IMR-90 (cell line): Measurements from ENCODE around the gene PIPOX. TPM values are rescaled to one million over a fixed set of nuclear protein-coding genes. Genes with fewer than 3 reads are reported as not detected.

ENCODE experiments used
- ATAC-seq: fragments of 200-7000 bp; cut with Tn5 transposase; 2 replicates; pipeline ENCODE4 v1.9.1; 2020; ENCODE audit warnings: low read depth, mild to moderate bottlenecking, moderate library complexity
- BruUV-seq: library from RNA; stranded (reverse); fragments of 400-500 nt; replicated peaks from 2 replicates; lab custom pipeline; 2021; lab: Mats Ljungman, UMichigan
- CTCF ChIA-PET: fragments of 300-600 bp; formaldehyde crosslinking; extraction: SDS; loops from one replicate; lab custom pipeline; 2021; ENCODE audit warnings: antibody characterized with exemption; lab: Yijun Ruan, JAX
- POLR2A ChIA-PET: fragments of 300-600 bp; sonication (Branson Sonifier 250); formaldehyde crosslinking; loops from one replicate; lab custom pipeline; 2022; ENCODE audit warnings: antibody characterized with exemption; ENCODE audit not compliant: unreplicated experiment; lab: Charles Lee
- DNase-seq: peaks from one replicate; pipeline ENCODE4 v3.0.0; 2013
- H2AFZ ChIP-seq: replicated peaks from 2 replicates; pipeline ENCODE3; 2013; ENCODE audit warnings: low read length, mild to moderate bottlenecking; ENCODE audit not compliant: poor library complexity
- H2AK5ac ChIP-seq: 2 replicates; pipeline ENCODE4 v1.6.1; 2013; ENCODE audit warnings: low read depth, low read length, inconsistent platforms
- H2AK9ac ChIP-seq: replicated peaks from 2 replicates; pipeline ENCODE3; 2013; ENCODE audit warnings: mild to moderate bottlenecking, low read depth, low read length, moderate library complexity; ENCODE audit not compliant: poor library complexity
- H2BK120ac ChIP-seq: 2 replicates; pipeline ENCODE4 v1.6.1; 2013; ENCODE audit warnings: low read depth, low read length, inconsistent platforms
- H2BK15ac ChIP-seq: 3 replicates; pipeline ENCODE4 v1.6.1; 2013; ENCODE audit warnings: low read depth, low read length, inconsistent platforms
- H2BK20ac ChIP-seq: 2 replicates; pipeline ENCODE4 v1.6.1; 2013; ENCODE audit warnings: low read depth, mild to moderate bottlenecking, inconsistent platforms, low read length, moderate library complexity
- H2BK5ac ChIP-seq: 2 replicates; pipeline ENCODE4 v1.6.1; 2013; ENCODE audit warnings: mild to moderate bottlenecking, low read depth, low read length, inconsistent platforms; ENCODE audit not compliant: poor library complexity, severe bottlenecking
- H3K14ac ChIP-seq: replicated peaks from 2 replicates; pipeline ENCODE4 v1.6.1; 2013; ENCODE audit warnings: low read depth, low read length, inconsistent platforms
- H3K18ac ChIP-seq: 2 replicates; pipeline ENCODE4 v1.6.1; 2013; ENCODE audit warnings: low read depth, low read length, control low read depth
- H3K23ac ChIP-seq: 2 replicates; pipeline ENCODE4 v1.6.1; 2013; ENCODE audit warnings: low read depth, low read length, inconsistent platforms
- H3K27ac ChIP-seq: 2 replicates; pipeline ENCODE4 v1.5.1; 2013; ENCODE audit warnings: mild to moderate bottlenecking, control low read depth, low read length; ENCODE audit not compliant: insufficient read depth
- H3K27me3 ChIP-seq: 2 replicates; pipeline ENCODE4 v1.6.1; 2013; ENCODE audit warnings: low read length; ENCODE audit not compliant: control insufficient read depth, insufficient read depth
- H3K36me3 ChIP-seq: 2 replicates; pipeline ENCODE4 v1.6.1; 2013; ENCODE audit warnings: low read length, mixed read lengths; ENCODE audit not compliant: control insufficient read depth, insufficient read depth
- H3K4ac ChIP-seq: 2 replicates; pipeline ENCODE4 v1.6.1; 2013; ENCODE audit warnings: low read depth, low read length, inconsistent platforms
- H3K4me1 ChIP-seq: 2 replicates; pipeline ENCODE4 v1.6.1; 2013; ENCODE audit warnings: low read length, mixed read lengths; ENCODE audit not compliant: control insufficient read depth, insufficient read depth
- H3K4me2 ChIP-seq: 2 replicates; pipeline ENCODE4 v1.6.1; 2013; ENCODE audit warnings: low read depth, mild to moderate bottlenecking, control low read depth, low read length, moderate library complexity
- H3K4me3 ChIP-seq: 2 replicates; pipeline ENCODE4 v1.5.1; 2013; ENCODE audit warnings: low read depth, mild to moderate bottlenecking, control low read depth, low read length, moderate library complexity; ENCODE audit not compliant: insufficient read depth
- H3K56ac ChIP-seq: 2 replicates; pipeline ENCODE4 v1.6.1; 2013; ENCODE audit warnings: low read length, inconsistent platforms; ENCODE audit not compliant: insufficient read depth; ENCODE audit errors: extremely low read depth
- H3K79me1 ChIP-seq, 2 experiments: 2 replicates each; pipeline ENCODE4 v1.6.1; 2013; ENCODE audit warnings: low read length in 2 of 2, inconsistent platforms in 1 of 2, low read depth in 1 of 2
- H3K9ac ChIP-seq: 2 replicates; pipeline ENCODE4 v1.6.1; 2013; ENCODE audit warnings: low read depth, low read length, control low read depth
- H3K9me1 ChIP-seq: 2 replicates; pipeline ENCODE4 v1.6.1; 2013; ENCODE audit warnings: low read length, inconsistent platforms; ENCODE audit not compliant: insufficient read depth
- H3K9me3 ChIP-seq: 2 replicates; pipeline ENCODE4 v1.6.1; 2013; ENCODE audit warnings: low read length; ENCODE audit not compliant: control insufficient read depth, insufficient read depth
- H4K20me1 ChIP-seq: 2 replicates; pipeline ENCODE4 v1.6.1; 2013; ENCODE audit warnings: low read length, inconsistent platforms; ENCODE audit not compliant: insufficient read depth
- H4K5ac ChIP-seq: 2 replicates; pipeline ENCODE4 v1.6.1; 2013; ENCODE audit warnings: mild to moderate bottlenecking, low read depth, low read length, control low read depth
- H4K8ac ChIP-seq, 2 experiments: 2 replicates each; pipeline ENCODE4 v1.6.1; 2013; ENCODE audit warnings: low read depth in 2 of 2, low read length in 2 of 2, control low read depth in 1 of 2, inconsistent platforms in 1 of 2
- H4K91ac ChIP-seq: 2 replicates; pipeline ENCODE4 v1.6.1; 2013; ENCODE audit warnings: low read depth, low read length, inconsistent platforms; ENCODE audit not compliant: insufficient read depth
- BHLHE40 ChIP-seq: fragments of 150-350 bp; IDR thresholded peaks from 2 replicates; pipeline ENCODE4 v1.6.1; 2016; ENCODE audit warnings: mild to moderate bottlenecking, low read depth, low read length
- CEBPB ChIP-seq: IDR thresholded peaks from 2 replicates; pipeline ENCODE4 v1.6.1; 2012; ENCODE audit warnings: low read depth, low read length, improper control_type of control experiment
- CHD1 ChIP-seq: IDR thresholded peaks from 2 replicates; pipeline ENCODE4 v1.6.1; 2012; ENCODE audit warnings: low read depth, low read length, improper control_type of control experiment
- FOS ChIP-seq: fragments of 150-350 bp; IDR thresholded peaks from 2 replicates; pipeline ENCODE4 v1.6.1; 2016; ENCODE audit warnings: low read depth, low read length
- MAFK ChIP-seq: IDR thresholded peaks from 2 replicates; pipeline ENCODE4 v1.6.1; 2012; ENCODE audit warnings: low read depth, low read length, improper control_type of control experiment
- MAZ ChIP-seq: IDR thresholded peaks from 2 replicates; pipeline ENCODE4 v1.6.1; 2012; ENCODE audit warnings: low read depth, mild to moderate bottlenecking, low read length, improper control_type of control experiment, moderate library complexity, borderline replicate concordance
- MXI1 ChIP-seq: IDR thresholded peaks from 2 replicates; pipeline ENCODE4 v1.6.1; 2012; ENCODE audit warnings: low read depth, mild to moderate bottlenecking, low read length, moderate library complexity, borderline replicate concordance
- NFE2L2 ChIP-seq: fragments of 150-350 bp; IDR thresholded peaks from 2 replicates; pipeline ENCODE4 v1.6.1; 2016; ENCODE audit warnings: low read depth, mild to moderate bottlenecking, low read length
- POLR2A ChIP-seq: IDR thresholded peaks from 2 replicates; pipeline ENCODE4 v1.6.1; 2012; ENCODE audit warnings: mild to moderate bottlenecking, low read depth, low read length
- RAD21 ChIP-seq: IDR thresholded peaks from 2 replicates; pipeline ENCODE4 v1.6.1; 2012; ENCODE audit warnings: low read length, improper control_type of control experiment
- RFX5 ChIP-seq: IDR thresholded peaks from 2 replicates; pipeline ENCODE4 v1.8.0; 2012; ENCODE audit warnings: low read depth, mild to moderate bottlenecking, low read length, moderate library complexity
- SMC3 ChIP-seq: fragments of 150-350 bp; IDR thresholded peaks from 2 replicates; pipeline ENCODE4 v1.6.1; 2016; ENCODE audit warnings: low read depth, mild to moderate bottlenecking, antibody characterized with exemption, low read length, moderate library complexity
- WGBS, 2 experiments: methylation state at CpG; one replicate each; pipeline versions ENCODE4 v1.1.5 to v1.1.7; 2013; ENCODE audit warnings: missing lambda C conversion rate in 2 of 2; ENCODE audit not compliant: insufficient read length in 1 of 2; ENCODE audit errors: extremely low coverage in 2 of 2; 5-methylcytosine and 5-hydroxymethylcytosine counted together
- dilution Hi-C: fragments of 300-500 bp; cut with HindIII; formaldehyde crosslinking; loops from one replicate; pipeline ENCODE4 v1.14.3; 2018; ENCODE audit warnings: low sequenced_read_pairs; ENCODE audit not compliant: unreplicated experiment
- in situ Hi-C: fragments of 300-500 bp; cut with MboI; formaldehyde crosslinking; loops from 3 replicates; pipeline ENCODE4 v1.14.3; 2019; ENCODE audit warnings: low sequenced_read_pairs, inconsistent platforms, mixed read lengths
- intact Hi-C: fragments of 100-400 bp; cut with micrococcal nuclease; formaldehyde crosslinking; loops from 2 replicates; pipeline ENCODE4 v1.10.0; 2022
- polyA plus RNA-seq, 3 experiments: library from polyadenylated mRNA; depleted of rRNA; stranded (reverse); fragments of >200 nt; gene quantifications; 2 replicates each; pipeline ENCODE4 v1.2.3, GENCODE V29; 2012; ENCODE audit warnings: low replicate concordance in 1 of 3
- total RNA-seq: library from RNA; depleted of rRNA; stranded (reverse); fragments of >200 nt; gene quantifications from 2 replicates; pipeline ENCODE4 v1.2.3, GENCODE V29; 2012
- TF ChIP-seq, protein P1 (sequence below): fragments of 150-350 bp; IDR thresholded peaks from 2 replicates; pipeline ENCODE4 v1.6.1; 2017; ENCODE audit warnings: mild to moderate bottlenecking, antibody characterized with exemption, low read length, low read depth
- TF ChIP-seq, protein P2 (sequence below): conservative IDR thresholded peaks from 2 replicates; pipeline ENCODE4 v1.5.1; 2012; ENCODE audit warnings: mild to moderate bottlenecking, low read depth, low read length, improper control_type of control experiment
- TF ChIP-seq, protein P3 (sequence below): fragments of 150-350 bp; IDR thresholded peaks from 2 replicates; pipeline ENCODE4 v1.6.1; 2016; ENCODE audit warnings: low read depth, mild to moderate bottlenecking, low read length, moderate library complexity, borderline replicate concordance

Gene PIPOX
- total and polyA plus RNA-seq, 2 of the 4 experiments (the other 2 are of a cell fraction): 0.43 to 1.3 TPM

GRCh38 chr17:29089601-29090044, 46.7 kb downstream of the PIPOX start:
- DNase-seq (no peak), ATAC-seq (no peak)
- WGBS, 2 experiments: 69% methylated on average over 4 of the region's 20 CpGs; no CpG with 5 or more reads in 1 of the 2 experiments
- intact Hi-C loops: no loop called here
- no peak overlapping the region for H2BK15ac ChIP-seq
- H2BK120ac ChIP-seq: no peak overlapping the region
- H3K4me3 ChIP-seq: no peak overlapping the region
- no peak overlapping the region for H4K8ac ChIP-seq
- no TSS peak for BruUV-seq
- no peaks in the 10 kb centered on the region for H3K79me1 ChIP-seq
- no peak overlapping the region for H3K4ac ChIP-seq
- no peak overlapping the region for H2BK5ac ChIP-seq
- no peak overlapping the region for H4K5ac ChIP-seq
- in situ Hi-C loops: no loop called here
- H3K14ac ChIP-seq: no peak overlapping the region
- H2AFZ ChIP-seq: no peak overlapping the region
- no peaks in the 10 kb centered on the region; the same call in 1 of the 2 replicates for H4K20me1 ChIP-seq
- no peak overlapping the region for H3K9ac ChIP-seq
- ChIA-PET POLR2A (no interaction called here), CTCF (no interaction called here)
- no peak overlapping the region for H3K23ac ChIP-seq
- H3K4me2 ChIP-seq: no peak overlapping the region
- H2AK9ac ChIP-seq: no peak overlapping the region
- no peaks in the 10 kb centered on the region for H3K9me1 ChIP-seq
- H3K9me3 ChIP-seq: no peaks in the 10 kb centered on the region
- dilution Hi-C loops: no loop called here
- no peak overlapping the region for H3K18ac ChIP-seq
- TF ChIP-seq, protein P1, sequence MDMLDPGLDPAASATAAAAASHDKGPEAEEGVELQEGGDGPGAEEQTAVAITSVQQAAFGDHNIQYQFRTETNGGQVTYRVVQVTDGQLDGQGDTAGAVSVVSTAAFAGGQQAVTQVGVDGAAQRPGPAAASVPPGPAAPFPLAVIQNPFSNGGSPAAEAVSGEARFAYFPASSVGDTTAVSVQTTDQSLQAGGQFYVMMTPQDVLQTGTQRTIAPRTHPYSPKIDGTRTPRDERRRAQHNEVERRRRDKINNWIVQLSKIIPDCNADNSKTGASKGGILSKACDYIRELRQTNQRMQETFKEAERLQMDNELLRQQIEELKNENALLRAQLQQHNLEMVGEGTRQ: no peak
- no peak for TF ChIP-seq POLR2A
- TF ChIP-seq, protein P2, sequence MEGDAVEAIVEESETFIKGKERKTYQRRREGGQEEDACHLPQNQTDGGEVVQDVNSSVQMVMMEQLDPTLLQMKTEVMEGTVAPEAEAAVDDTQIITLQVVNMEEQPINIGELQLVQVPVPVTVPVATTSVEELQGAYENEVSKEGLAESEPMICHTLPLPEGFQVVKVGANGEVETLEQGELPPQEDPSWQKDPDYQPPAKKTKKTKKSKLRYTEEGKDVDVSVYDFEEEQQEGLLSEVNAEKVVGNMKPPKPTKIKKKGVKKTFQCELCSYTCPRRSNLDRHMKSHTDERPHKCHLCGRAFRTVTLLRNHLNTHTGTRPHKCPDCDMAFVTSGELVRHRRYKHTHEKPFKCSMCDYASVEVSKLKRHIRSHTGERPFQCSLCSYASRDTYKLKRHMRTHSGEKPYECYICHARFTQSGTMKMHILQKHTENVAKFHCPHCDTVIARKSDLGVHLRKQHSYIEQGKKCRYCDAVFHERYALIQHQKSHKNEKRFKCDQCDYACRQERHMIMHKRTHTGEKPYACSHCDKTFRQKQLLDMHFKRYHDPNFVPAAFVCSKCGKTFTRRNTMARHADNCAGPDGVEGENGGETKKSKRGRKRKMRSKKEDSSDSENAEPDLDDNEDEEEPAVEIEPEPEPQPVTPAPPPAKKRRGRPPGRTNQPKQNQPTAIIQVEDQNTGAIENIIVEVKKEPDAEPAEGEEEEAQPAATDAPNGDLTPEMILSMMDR: no peak
- TF ChIP-seq MAFK: no peak
- no peak for TF ChIP-seq MAZ
- no peak for TF ChIP-seq NFE2L2
- no peak for TF ChIP-seq CEBPB
- TF ChIP-seq CHD1: no peak
- TF ChIP-seq, protein P3, sequence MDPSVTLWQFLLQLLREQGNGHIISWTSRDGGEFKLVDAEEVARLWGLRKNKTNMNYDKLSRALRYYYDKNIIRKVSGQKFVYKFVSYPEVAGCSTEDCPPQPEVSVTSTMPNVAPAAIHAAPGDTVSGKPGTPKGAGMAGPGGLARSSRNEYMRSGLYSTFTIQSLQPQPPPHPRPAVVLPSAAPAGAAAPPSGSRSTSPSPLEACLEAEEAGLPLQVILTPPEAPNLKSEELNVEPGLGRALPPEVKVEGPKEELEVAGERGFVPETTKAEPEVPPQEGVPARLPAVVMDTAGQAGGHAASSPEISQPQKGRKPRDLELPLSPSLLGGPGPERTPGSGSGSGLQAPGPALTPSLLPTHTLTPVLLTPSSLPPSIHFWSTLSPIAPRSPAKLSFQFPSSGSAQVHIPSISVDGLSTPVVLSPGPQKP: no peak
- TF ChIP-seq RFX5: no peak
- TF ChIP-seq BHLHE40: no peak
- no peak for TF ChIP-seq RAD21
- TF ChIP-seq SMC3: no peak
- TF ChIP-seq MXI1: no peak
- no peak for TF ChIP-seq FOS
- H3K4me1 ChIP-seq: no peaks in the 10 kb centered on the region; the same call in 1 of the 2 replicates
- H3K27me3 ChIP-seq: no peaks in the 10 kb centered on the region
- no peak overlapping the region for H4K91ac ChIP-seq
- H3K36me3 ChIP-seq: peaks cover 73% of the 10 kb centered on the region
- H2AK5ac ChIP-seq: no peak overlapping the region
- H3K27ac ChIP-seq: no peak overlapping the region
- no peak overlapping the region for H2BK20ac ChIP-seq
- H3K56ac ChIP-seq: no peak overlapping the region
